Measurements from ENCODE around the gene PRDM11.
A peak's percentile ranks its signal among the peaks of the same experiment; 100 is the strongest.

Gene PRDM11

GRCh38 chr11:45174963-45175362 lies 28.5 kb downstream of the PRDM11 start:
- no peak for DNase-seq (ENCODE audit: low spot score)

GRCh38 chr11:45176996-45177395 lies 30.6 kb downstream of the PRDM11 start:
- no peak for DNase-seq (ENCODE audit: low spot score)

GRCh38 chr11:45178223-45178622 lies 31.8 kb downstream of the PRDM11 start:
- DNase-seq (ENCODE audit: low spot score) = no peak

- DNase-seq (ENCODE audit: low spot score) = no peak
Observed at GRCh38 chr11:45178890-45179671, 32.6 kb downstream of the PRDM11 start.

GRCh38 chr11:45179686-45180178 lies 33.3 kb downstream of the PRDM11 start:
- no peak for DNase-seq (ENCODE audit: low spot score)

- peak; percentile 79 for DNase-seq (ENCODE audit: low spot score)
Observed at GRCh38 chr11:45180179-45180847, 33.9 kb downstream of the PRDM11 start.

- DNase-seq (ENCODE audit: low spot score) = peak; percentile 93
Observed at GRCh38 chr11:45180848-45181192, 34.4 kb downstream of the PRDM11 start.

GRCh38 chr11:45181193-45181888 lies 34.9 kb downstream of the PRDM11 start:
- DNase-seq (ENCODE audit: low spot score) = no peak

GRCh38 chr11:45181889-45182550 lies 35.6 kb downstream of the PRDM11 start:
- no peak for DNase-seq (ENCODE audit: low spot score)

- DNase-seq (ENCODE audit: low spot score) = peak; percentile 66
Observed at GRCh38 chr11:45182902-45183301, 36.5 kb downstream of the PRDM11 start.

- no peak for DNase-seq (ENCODE audit: low spot score)
Observed at GRCh38 chr11:45184640-45185039, 38.2 kb downstream of the PRDM11 start.

GRCh38 chr11:45185228-45185729 lies 38.8 kb downstream of the PRDM11 start:
- no peak for DNase-seq (ENCODE audit: low spot score)

- DNase-seq (ENCODE audit: low spot score) = no peak
Observed at GRCh38 chr11:45187375-45187774, 40.9 kb downstream of the PRDM11 start.

GRCh38 chr11:45188127-45188526 lies 41.7 kb downstream of the PRDM11 start:
- no peak for DNase-seq (ENCODE audit: low spot score)

- DNase-seq (ENCODE audit: low spot score) = no peak
Observed at GRCh38 chr11:45189230-45189629, 42.8 kb downstream of the PRDM11 start.

GRCh38 chr11:45193695-45194094 lies 47.3 kb downstream of the PRDM11 start:
- DNase-seq (ENCODE audit: low spot score) = no peak

- DNase-seq (ENCODE audit: low spot score) = no peak
Observed at GRCh38 chr11:45204761-45205160, 58.3 kb downstream of the PRDM11 start.

GRCh38 chr11:45205978-45206377 lies 59.5 kb downstream of the PRDM11 start:
- DNase-seq (ENCODE audit: low spot score) = no peak

GRCh38 chr11:45208135-45208534 lies 61.7 kb downstream of the PRDM11 start:
- no peak for DNase-seq (ENCODE audit: low spot score)

GRCh38 chr11:45209000-45209879 lies 62.8 kb downstream of the PRDM11 start:
- no peak for DNase-seq (ENCODE audit: low spot score)
